HG03460 (cell line): ENCODE results near the gene DTNA.

Experiments
- ATAC-seq: cut with Tn5 transposase; IDR thresholded peaks from one replicate; pipeline ENCODE4 v1.9.1; 2021; ENCODE audit not compliant: unreplicated experiment

The DTNA gene

GRCh38 chr18:34767601-34768027, 57.5 kb downstream of the DTNA start:
- no peak for ATAC-seq

GRCh38 chr18:34771958-34772357, 61.9 kb downstream of the DTNA start:
- no peak for ATAC-seq

- no peak for ATAC-seq
Observed at GRCh38 chr18:34772887-34773286, 62.8 kb downstream of the DTNA start.

GRCh38 chr18:34773378-34773777, 63.3 kb downstream of the DTNA start:
- no peak for ATAC-seq

- ATAC-seq: no peak
Observed at GRCh38 chr18:34773961-34774766, 64.1 kb downstream of the DTNA start.

GRCh38 chr18:34775461-34775860, 65.4 kb downstream of the DTNA start:
- no peak for ATAC-seq

GRCh38 chr18:34779112-34779511, 69.0 kb downstream of the DTNA start:
- no peak for ATAC-seq

- ATAC-seq: no peak
Observed at GRCh38 chr18:34780856-34781255, 70.8 kb downstream of the DTNA start.

GRCh38 chr18:34783501-34783900, 73.4 kb downstream of the DTNA start:
- no peak for ATAC-seq

GRCh38 chr18:34786162-34786741, 76.2 kb downstream of the DTNA start:
- no peak for ATAC-seq

GRCh38 chr18:34787931-34788532, 77.9 kb downstream of the DTNA start:
- peak; percentile 72 for ATAC-seq

GRCh38 chr18:34789768-34790344, 79.8 kb downstream of the DTNA start:
- ATAC-seq: no peak

- ATAC-seq: no peak
Observed at GRCh38 chr18:34794348-34794747, 84.2 kb downstream of the DTNA start.

GRCh38 chr18:34795070-34795732, 85.1 kb downstream of the DTNA start:
- no peak for ATAC-seq

- no peak for ATAC-seq
Observed at GRCh38 chr18:34796035-34796657, 86.0 kb downstream of the DTNA start.

GRCh38 chr18:34799291-34799690, 89.2 kb downstream of the DTNA start:
- ATAC-seq: no peak

- no peak for ATAC-seq
Observed at GRCh38 chr18:34800381-34800780, 90.3 kb downstream of the DTNA start.

- ATAC-seq: no peak
Observed at GRCh38 chr18:34801774-34802173, 91.7 kb downstream of the DTNA start.

- no peak for ATAC-seq
Observed at GRCh38 chr18:34802959-34803358, 92.9 kb downstream of the DTNA start.

- ATAC-seq: no peak
Observed at GRCh38 chr18:34803877-34804400, 93.8 kb downstream of the DTNA start.
